ENCODE data around the gene GCHFR. TPM values are rescaled to one million over a fixed set of nuclear protein-coding genes. Genes with fewer than 3 reads are reported as not detected.

The GCHFR gene
- total RNA-seq, 1 experiment from 2014 or later: 9.9 TPM

DNA sequence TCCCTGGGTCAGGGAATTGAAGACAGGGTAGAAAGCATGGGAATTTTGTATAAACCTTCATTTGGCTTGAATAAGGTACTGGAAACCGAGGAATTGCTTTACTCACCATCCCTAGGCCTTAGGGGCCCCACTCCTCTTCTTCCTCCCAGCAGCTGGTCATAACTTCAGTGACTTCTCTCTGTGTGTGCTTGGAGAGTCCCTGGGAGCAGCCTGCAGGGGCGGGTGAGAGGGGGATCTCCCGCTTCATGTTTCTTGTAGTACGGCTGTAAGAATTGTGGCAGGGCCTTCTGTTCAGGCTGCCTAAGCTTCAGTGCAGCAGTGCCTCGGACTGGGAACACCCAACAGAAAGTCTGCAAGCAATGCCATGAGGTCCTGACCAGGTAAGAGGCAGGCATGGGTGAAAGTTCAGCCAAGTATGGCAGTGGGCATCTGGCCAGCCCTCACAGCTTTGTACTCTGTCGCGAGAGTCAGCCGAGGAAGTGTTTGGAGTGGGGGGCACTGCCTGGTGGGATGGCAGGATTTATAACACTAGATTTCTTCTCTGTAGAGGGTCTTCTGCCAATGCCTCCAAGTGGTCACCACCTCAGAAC is 45.1 kb downstream of the GCHFR start:
- DNase-seq (ENCODE audit: low read depth): no peak

DNA sequence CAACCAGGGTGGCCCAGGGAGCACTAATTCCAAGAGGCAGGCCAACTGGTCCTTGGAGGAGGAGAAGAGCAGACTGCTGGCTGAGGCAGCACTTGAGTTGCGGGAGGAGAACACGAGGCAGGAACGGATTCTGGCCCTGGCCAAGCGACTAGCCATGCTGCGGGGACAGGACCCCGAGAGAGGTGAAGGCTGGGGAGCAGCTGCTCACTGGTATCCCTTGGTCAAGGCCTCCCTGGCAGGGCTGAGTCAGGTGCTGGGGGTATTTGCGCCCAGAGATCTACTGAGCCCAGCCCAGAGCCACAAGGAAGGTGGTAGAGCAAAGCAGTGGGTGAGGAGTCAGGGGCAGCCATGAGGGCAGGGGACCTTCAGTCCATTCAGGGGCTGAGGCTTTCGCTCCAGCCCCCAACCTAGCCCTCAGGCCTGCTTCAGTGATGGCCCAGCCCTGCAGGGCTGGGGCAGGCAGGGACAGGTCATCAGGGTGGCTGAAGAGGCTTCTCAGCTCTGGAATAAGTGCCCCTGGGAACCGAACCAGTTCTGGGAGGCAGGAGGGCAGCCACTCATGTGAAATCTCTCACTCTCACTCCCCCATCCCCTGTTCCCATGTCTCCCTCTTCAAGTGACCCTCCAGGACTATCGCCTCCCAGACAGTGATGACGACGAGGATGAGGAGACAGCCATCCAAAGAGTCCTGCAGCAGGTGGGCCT is 49.0 kb downstream of the GCHFR start:
- no peak for DNase-seq (ENCODE audit: low read depth)

DNA sequence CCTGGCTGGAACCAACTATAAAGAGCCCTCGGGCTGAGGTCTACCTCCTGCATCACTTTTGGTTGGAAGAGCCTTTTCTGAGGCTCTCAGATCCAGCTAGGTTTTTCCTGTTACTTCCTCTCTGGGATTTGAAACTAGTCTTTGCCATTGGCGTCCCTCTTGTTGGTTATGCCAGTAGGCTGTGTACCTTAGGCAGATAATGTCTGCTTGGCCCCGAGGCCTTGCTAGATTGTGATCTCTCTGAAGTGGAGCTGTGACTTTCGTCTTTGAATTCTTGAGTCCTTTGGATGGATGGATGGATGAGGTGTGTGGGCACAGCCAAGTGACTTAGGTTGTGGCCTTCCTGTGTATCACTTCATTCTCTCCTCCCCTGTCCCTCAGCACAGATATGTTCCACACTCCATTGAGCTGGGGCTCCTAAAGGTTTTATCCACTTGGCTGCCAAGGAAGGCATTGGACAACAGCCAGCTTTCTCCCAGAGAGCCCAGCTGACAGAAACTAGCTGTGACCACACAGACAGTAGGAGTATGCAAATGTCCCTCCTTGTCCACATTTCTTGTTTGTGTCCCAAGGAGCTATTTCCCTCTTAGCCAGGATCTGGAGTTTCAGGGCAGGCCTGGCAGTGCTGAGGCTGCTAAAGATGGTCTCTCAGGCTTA is 51.3 kb downstream of the GCHFR start:
- DNase-seq (ENCODE audit: low read depth): no peak

Other genes starting within 250 kb of the GCHFR start
- 14.3 and 25.8 TPM in 2 replicates for gene CCDC32, start 199.0 kb upstream of the GCHFR start, total RNA-seq (2014; rRNA removed; shearing (Covaris generic))
- gene RPUSD2, start 194.8 kb upstream of the GCHFR start, total RNA-seq (2014; rRNA removed; shearing (Covaris generic)): 12.7 and 13.8 TPM in 2 replicates
- 43.4 and 44.6 TPM in 2 replicates for gene KNL1, start 169.8 kb upstream of the GCHFR start, total RNA-seq (2014; rRNA removed; shearing (Covaris generic))
- gene RAD51, start 68.9 kb upstream of the GCHFR start, total RNA-seq (2014; rRNA removed; shearing (Covaris generic)): 17.9 and 18.7 TPM in 2 replicates
- gene RMDN3, start 8.8 kb upstream of the GCHFR start, total RNA-seq (2014; rRNA removed; shearing (Covaris generic)): 17.1 and 20.6 TPM in 2 replicates
- gene C15orf62, start 5.9 kb downstream of the GCHFR start, total RNA-seq (2014; rRNA removed; shearing (Covaris generic)): 0.40 TPM in 1 of 2 replicates, not detected in the other
- gene ZFYVE19, start 43.0 kb downstream of the GCHFR start, total RNA-seq (2014; rRNA removed; shearing (Covaris generic)): 25.2 and 25.4 TPM in 2 replicates
- 30.2 and 34.9 TPM in 2 replicates for gene DNAJC17, start 43.4 kb downstream of the GCHFR start, total RNA-seq (2014; rRNA removed; shearing (Covaris generic))
- gene PPP1R14D, start 64.6 kb downstream of the GCHFR start, total RNA-seq (2014; rRNA removed; shearing (Covaris generic)): not detected in 2 replicates
- 2.6 and 3.8 TPM in 2 replicates for gene SPINT1, start 80.0 kb downstream of the GCHFR start, total RNA-seq (2014; rRNA removed; shearing (Covaris generic))
- gene RHOV, start 110.2 kb downstream of the GCHFR start, total RNA-seq (2014; rRNA removed; shearing (Covaris generic)): 0.15 and 0.23 TPM in 2 replicates
- gene VPS18, start 130.4 kb downstream of the GCHFR start, total RNA-seq (2014; rRNA removed; shearing (Covaris generic)): 23.3 and 27.9 TPM in 2 replicates
- not detected in 2 replicates for gene DLL4, start 165.3 kb downstream of the GCHFR start, total RNA-seq (2014; rRNA removed; shearing (Covaris generic))
- 4.4 and 4.9 TPM in 2 replicates for gene CHAC1, start 189.4 kb downstream of the GCHFR start, total RNA-seq (2014; rRNA removed; shearing (Covaris generic))